Testis (tissue), 3 donors: ENCODE data around the gene SMURF2. TPM values are rescaled to one million over a fixed set of nuclear protein-coding genes. Genes with fewer than 3 reads are reported as not detected.
"Not testable (repeated sequence)": the region's sequence is repeated elsewhere in the genome, so short reads cannot be mapped to it uniquely, and the experiment has no call there.

Experiments
- DNase-seq: peaks from one replicate; pipeline ENCODE4 v3.0.0-alpha.2; 2019
- H3K27ac ChIP-seq, 2 donors: fragments of 200-600 bp; sonication (generic); one replicate each; pipeline ENCODE4 v1.5.1; 2019
- H3K27me3 ChIP-seq: fragments of 200-600 bp; sonication (generic); one replicate; pipeline ENCODE4 v1.5.1; 2019
- H3K36me3 ChIP-seq: fragments of 200-600 bp; sonication (generic); one replicate; pipeline ENCODE4 v1.5.1; 2017; ENCODE audit warnings: low read depth; ENCODE audit errors: missing control alignments
- H3K4me1 ChIP-seq: fragments of 200-600 bp; sonication (generic); one replicate; pipeline ENCODE4 v1.5.1; 2019
- H3K4me3 ChIP-seq, 2 donors: fragments of 200-600 bp; sonication (generic); one replicate each; pipeline ENCODE4 v1.5.1; 2017 to 2019
- H3K9me3 ChIP-seq: fragments of 200-600 bp; sonication (generic); one replicate; pipeline ENCODE4 v1.5.1; 2017
- POLR2A ChIP-seq: fragments of 450-650 bp; IDR thresholded peaks from one replicate; pipeline ENCODE4 v1.6.1; 2017; ENCODE audit warnings: antibody characterized with exemption, mild to moderate bottlenecking, moderate library complexity
- WGBS, 2 donors: methylation state at CpG; one replicate each; pipeline ENCODE4 v1.1.5; 2018; 5-methylcytosine and 5-hydroxymethylcytosine counted together
- intact Hi-C: fragments of 100-400 bp; cut with DNase I; formaldehyde crosslinking; loops from one replicate; pipeline ENCODE4 v1.15.1; 2023; ENCODE audit warnings: low total_unique reads
- polyA plus RNA-seq: library from polyadenylated mRNA; stranded (reverse); fragments of 350-450 nt; fragmentation: Illumina TruSeq; extraction: RNeasy Lipid Tissue Mini Kit (QIAGEN cat#74804); gene quantifications from one replicate; pipeline ENCODE4 v1.2.3, GENCODE V29; 2014; ENCODE audit warnings: low read depth, low replicate concordance; ENCODE audit not compliant: insufficient read depth
- total RNA-seq, 2 donors: library from RNA; depleted of rRNA; stranded (reverse); fragments of >200 nt; gene quantifications; one replicate each; pipeline ENCODE4 v1.2.3, GENCODE V29; 2016
- TF ChIP-seq, protein P1 (sequence below), 3 experiments: fragments of 450-650 bp in 2 of 3; fragments of 200-600 bp in 1 of 3; sonication (generic) in 1 of 3; IDR thresholded peaks; one replicate each; pipeline ENCODE4 v1.5.1; 2016 to 2019; ENCODE audit warnings: antibody characterized with exemption in 3 of 3, mild to moderate bottlenecking in 2 of 3, moderate library complexity in 1 of 3

Gene SMURF2
- total and polyA plus RNA-seq, 3 donors from 2014 or later, result 28.9 to 50.0 (median 32.2) TPM

DNA sequence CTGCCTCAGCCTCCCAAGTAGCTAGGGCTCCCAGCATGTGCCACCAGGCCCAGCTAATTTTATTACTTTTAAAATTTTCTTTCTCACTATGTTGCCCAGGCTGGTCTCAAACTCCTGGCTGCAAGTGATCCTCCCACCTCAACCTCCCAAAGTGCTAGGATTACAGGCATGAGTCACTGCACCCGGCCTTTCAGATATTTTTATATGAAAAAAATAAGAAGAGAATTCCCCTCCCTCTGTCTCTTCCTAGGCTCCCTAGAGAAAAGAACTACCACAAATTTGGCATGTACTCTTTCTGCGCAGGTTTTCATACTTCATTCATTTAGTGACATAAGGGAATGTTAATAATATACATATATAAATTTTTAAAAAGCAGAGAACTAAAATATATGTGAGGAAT, 21.7 kb upstream of the SMURF2 start:
- H3K27ac ChIP-seq, result no peak overlapping the region
- DNase-seq, result no peak
- no peak overlapping the region for H3K4me3 ChIP-seq
- intact Hi-C loops, result no loop called here
- H3K36me3 ChIP-seq, result no peaks in the 10 kb centered on the region
- H3K4me1 ChIP-seq, result no peaks in the 10 kb centered on the region
- H3K27me3 ChIP-seq, result no peaks in the 10 kb centered on the region
- 72 to 87% methylated on average over 2 of the region's 2 CpGs for WGBS, 2 donors
- TF ChIP-seq POLR2A, result no peak
- TF ChIP-seq, protein P1, sequence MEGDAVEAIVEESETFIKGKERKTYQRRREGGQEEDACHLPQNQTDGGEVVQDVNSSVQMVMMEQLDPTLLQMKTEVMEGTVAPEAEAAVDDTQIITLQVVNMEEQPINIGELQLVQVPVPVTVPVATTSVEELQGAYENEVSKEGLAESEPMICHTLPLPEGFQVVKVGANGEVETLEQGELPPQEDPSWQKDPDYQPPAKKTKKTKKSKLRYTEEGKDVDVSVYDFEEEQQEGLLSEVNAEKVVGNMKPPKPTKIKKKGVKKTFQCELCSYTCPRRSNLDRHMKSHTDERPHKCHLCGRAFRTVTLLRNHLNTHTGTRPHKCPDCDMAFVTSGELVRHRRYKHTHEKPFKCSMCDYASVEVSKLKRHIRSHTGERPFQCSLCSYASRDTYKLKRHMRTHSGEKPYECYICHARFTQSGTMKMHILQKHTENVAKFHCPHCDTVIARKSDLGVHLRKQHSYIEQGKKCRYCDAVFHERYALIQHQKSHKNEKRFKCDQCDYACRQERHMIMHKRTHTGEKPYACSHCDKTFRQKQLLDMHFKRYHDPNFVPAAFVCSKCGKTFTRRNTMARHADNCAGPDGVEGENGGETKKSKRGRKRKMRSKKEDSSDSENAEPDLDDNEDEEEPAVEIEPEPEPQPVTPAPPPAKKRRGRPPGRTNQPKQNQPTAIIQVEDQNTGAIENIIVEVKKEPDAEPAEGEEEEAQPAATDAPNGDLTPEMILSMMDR (IDR thresholded peaks at IDR 0.05), result no peak
- H3K9me3 ChIP-seq, result no peaks in the 10 kb centered on the region

DNA sequence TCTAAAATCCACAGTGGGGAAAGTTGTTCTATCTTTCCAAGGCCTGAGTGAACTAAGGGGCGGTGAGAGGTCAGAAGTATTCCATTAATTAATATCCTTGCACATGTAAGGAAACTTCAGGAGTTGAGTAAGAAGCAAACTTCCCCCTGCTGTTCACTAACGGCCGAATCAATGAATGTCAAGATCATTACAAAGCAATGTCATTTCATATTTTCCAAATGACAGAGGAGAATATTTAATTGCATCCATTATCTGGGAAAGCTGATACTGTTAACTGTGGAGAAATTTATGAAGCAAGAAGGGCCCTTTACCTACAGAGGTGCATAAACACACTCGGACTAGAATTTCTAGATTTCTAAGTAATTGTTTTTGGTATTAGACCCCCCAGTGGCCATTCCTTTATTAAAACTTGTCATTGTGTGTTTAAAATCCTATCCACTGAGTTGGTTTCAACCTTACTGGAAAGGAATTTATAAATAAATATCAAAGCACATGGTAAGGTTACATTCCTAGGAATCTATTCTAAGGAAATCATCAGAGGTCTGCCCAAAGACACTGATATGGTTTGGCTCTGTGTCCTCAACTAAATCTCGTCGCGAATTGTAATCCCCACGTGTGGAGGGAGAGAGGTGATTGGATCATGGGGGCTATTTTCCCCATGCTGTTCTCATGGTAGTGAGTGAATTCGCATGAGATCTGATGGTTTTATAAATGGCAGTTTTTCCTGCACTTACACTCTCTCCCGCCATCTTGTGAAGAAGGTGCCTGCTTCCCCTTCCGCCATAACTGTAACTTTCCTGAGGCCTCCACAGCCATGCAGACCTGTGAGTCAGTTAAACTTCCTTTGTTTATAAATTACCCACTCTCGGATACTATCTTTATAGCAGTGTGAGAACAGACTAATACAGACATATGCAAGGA, 20.4 kb upstream of the SMURF2 start:
- H3K27me3 ChIP-seq, result no peaks in the 10 kb centered on the region
- H3K4me1 ChIP-seq, result no peaks in the 10 kb centered on the region
- intact Hi-C loops, result no loop called here
- no peak overlapping the region for H3K4me3 ChIP-seq
- WGBS, 2 donors, result 78 to 86% methylated on average over 12 of the region's 12 CpGs
- H3K9me3 ChIP-seq, result no peaks in the 10 kb centered on the region
- H3K27ac ChIP-seq, result no peak overlapping the region
- DNase-seq, result no peak
- H3K36me3 ChIP-seq, result no peaks in the 10 kb centered on the region
- TF ChIP-seq, protein P1 (IDR thresholded peaks at IDR 0.05), result no peak
- no peak for TF ChIP-seq POLR2A

DNA sequence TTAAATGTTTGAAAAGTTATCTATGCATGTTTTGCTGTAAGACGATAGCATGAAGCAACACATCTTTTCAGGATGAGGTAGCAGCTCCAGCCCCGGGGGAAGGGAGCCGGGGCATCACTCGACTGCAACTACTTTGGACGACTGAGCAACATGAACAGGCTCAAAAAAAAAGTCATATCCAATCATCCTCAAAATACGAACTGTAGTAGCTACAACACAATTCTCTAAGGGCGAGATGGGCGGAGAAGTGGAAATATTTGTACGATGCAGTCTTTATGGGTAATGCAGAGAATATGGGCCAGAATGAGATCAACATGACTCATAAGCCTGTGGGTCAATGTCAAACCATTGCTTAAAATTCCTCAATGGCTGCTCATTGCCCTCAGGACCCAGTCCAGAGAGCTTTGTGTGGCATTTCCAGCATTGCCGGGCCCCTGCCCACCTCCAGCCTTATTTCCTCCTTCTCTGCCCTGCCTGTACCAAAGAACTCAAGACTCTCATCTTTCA, 17.7 kb upstream of the SMURF2 start:
- WGBS, 2 donors, result 88 to 91% methylated on average over 10 of the region's 10 CpGs
- no peaks in the 10 kb centered on the region for H3K4me1 ChIP-seq

DNA sequence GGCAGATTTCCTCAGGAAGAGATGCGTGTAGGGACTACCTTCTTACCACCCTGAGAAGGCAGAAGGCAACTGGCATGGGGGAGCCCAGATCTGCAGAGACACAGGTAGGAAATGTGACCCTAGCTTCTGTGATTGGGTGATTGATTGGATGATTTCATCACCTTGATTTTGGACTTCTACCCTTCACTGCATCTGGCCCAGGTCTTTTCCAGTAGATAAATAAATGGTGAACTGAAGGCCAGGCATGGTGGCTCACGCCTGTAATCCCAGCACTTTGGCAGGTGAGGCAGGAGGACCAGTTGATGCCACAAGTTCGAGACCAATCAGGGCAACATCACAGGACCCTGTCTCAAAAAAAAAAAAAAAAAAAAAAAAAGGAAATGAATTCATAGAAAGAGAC, 14.7 kb upstream of the SMURF2 start:
- intact Hi-C loops, result no loop called here
- Histone ChIP-seq H3K27ac (no peak overlapping the region), H3K9me3 (no peaks in the 10 kb centered on the region), H3K4me3 (no peak overlapping the region), H3K36me3 (no peaks in the 10 kb centered on the region), H3K4me1 (no peaks in the 10 kb centered on the region), H3K27me3 (no peaks in the 10 kb centered on the region)
- no peak for TF ChIP-seq POLR2A
- TF ChIP-seq, protein P1 (IDR thresholded peaks at IDR 0.05), result no peak
- DNase-seq, result no peak
- WGBS, 2 donors, result 62 to 64% methylated on average over 3 of the region's 3 CpGs

More for the DNA sequence above, 17.7 kb upstream of the SMURF2 start:
- no peaks in the 10 kb centered on the region for H3K36me3 ChIP-seq
- no peak for DNase-seq
- H3K9me3 ChIP-seq, result no peaks in the 10 kb centered on the region
- no peak overlapping the region for H3K4me3 ChIP-seq
- intact Hi-C loops, result no loop called here
- no peak overlapping the region for H3K27ac ChIP-seq
- no peak for TF ChIP-seq POLR2A
- TF ChIP-seq, protein P1 (IDR thresholded peaks at IDR 0.05), result no peak
- no peaks in the 10 kb centered on the region for H3K27me3 ChIP-seq

DNA sequence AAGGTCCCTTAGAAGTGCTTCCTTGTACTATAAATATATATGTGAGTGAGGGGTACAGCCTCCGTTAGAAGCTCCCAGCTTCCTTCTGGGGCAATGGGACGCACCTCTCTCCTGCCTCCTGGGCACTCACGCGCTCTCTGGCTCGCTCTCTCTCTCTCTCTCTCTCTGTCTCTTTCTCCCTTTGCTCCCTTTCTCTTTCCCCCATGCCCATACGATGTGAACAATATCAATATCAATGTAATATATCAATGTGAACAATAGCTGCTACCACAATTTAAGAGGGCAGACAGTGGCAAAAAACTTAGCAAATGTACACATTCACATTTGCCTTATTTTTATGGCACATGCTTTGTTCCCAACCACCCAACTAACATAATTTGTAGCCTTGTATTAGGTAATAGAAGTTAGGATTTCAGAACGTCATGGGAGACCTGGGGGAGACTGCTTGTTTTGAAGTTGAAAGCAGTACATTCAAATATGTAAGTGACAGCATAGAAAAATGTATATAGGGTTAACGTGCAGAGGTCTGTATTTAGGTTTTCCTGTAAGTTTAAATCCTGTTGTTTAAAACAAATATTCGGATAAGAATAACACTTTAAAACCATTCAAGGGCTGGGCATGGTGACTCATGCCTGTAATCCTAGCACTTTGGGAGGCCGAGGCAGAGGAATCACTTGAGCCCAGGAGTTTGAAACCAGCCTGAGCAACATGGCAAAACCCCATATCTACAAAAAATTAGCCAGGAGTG, 8.9 kb upstream of the SMURF2 start:
- H3K27me3 ChIP-seq, H3K27ac ChIP-seq, H3K4me3 ChIP-seq, intact Hi-C loops, DNase-seq, H3K9me3 ChIP-seq, H3K4me1 ChIP-seq, H3K36me3 ChIP-seq: not testable (repeated sequence)
- 88 to 92% methylated on average over 10 of the region's 10 CpGs for WGBS, 2 donors

DNA sequence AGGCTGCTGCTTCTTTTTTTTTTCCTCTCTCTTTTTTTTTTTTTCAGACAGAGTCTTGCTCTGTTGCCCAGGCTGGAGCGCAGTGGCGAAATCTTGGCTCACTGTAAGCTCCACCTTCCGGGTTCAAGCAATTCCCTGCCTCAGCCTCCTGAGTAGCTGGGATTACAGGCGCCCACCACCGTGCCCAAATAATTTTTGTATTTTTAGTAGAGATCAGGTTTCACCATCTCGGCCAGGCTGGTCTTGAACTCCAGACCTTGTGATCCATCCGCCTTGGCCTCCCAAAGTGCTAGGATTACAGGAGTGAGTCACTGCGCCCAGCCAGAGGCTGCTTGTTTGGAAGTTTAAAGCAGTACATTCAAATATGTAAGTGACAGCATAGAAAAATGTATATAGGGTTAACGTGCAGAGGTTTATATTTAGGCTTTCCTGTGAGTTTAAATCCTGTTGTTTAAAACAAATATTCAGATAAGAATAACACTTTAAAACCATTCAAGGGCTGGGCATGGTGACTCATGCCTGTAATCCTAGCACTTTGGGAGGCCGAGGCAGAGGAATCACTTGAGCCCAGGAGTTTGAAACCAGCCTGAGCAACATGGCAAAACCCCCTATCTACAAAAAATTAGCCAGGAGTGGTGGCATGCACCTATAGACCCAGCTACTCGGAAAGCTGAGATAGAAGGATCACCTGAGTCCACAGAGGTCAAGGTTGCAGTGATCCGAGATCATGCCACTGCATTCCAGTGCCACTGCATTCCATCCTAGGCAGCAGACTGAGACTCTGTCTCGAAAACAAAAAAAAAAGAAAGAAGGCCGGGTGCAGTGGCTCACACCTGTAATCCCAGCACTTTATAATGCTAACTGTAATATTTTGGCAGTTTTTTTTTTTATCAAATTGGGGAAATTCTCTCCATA, 6.0 kb upstream of the SMURF2 start:
- H3K36me3 ChIP-seq, DNase-seq, H3K9me3 ChIP-seq, H3K4me1 ChIP-seq, H3K27ac ChIP-seq, H3K4me3 ChIP-seq, H3K27me3 ChIP-seq, intact Hi-C loops: not testable (repeated sequence)
- 82 to 84% methylated on average over 14 of the region's 14 CpGs for WGBS, 2 donors
